Natural killer cell (primary cell): ENCODE data around the gene PCDHGA5. TPM values are rescaled to one million over a fixed set of nuclear protein-coding genes. Genes with fewer than 3 reads are reported as not detected.
"Not testable (repeated sequence)": the region's sequence is repeated elsewhere in the genome, so short reads cannot be mapped to it uniquely, and the experiment has no call there.

ENCODE experiments used
- ATAC-seq, 3 donors: fragments of 150-1000 bp in 2 of 3; fragments of 200-7000 bp in 1 of 3; cut with Tn5 transposase; 1 replicate in 1 of 3; 2 replicates in 2 of 3; pipeline ENCODE4 v1.10.0; 2021; ENCODE audit warnings: mild to moderate bottlenecking in 2 of 3, moderate library complexity in 2 of 3
- DNase-seq, 2 donors: peaks; one replicate each; pipeline versions ENCODE4 v3.0.0 to v3.0.0-alpha.2; 2013 to 2021; ENCODE audit warnings: mixed read lengths in 1 of 2
- H3K27ac ChIP-seq: one replicate; pipeline ENCODE4 v1.5.1; 2013; ENCODE audit warnings: mild to moderate bottlenecking, low read length
- H3K27me3 ChIP-seq: one replicate; pipeline ENCODE4 v1.6.1; 2013; ENCODE audit warnings: low read length; ENCODE audit not compliant: control insufficient read depth, insufficient read depth
- H3K36me3 ChIP-seq: one replicate; pipeline ENCODE4 v1.6.1; 2013; ENCODE audit warnings: low read length; ENCODE audit not compliant: control insufficient read depth, insufficient read depth
- H3K4me1 ChIP-seq: one replicate; pipeline ENCODE4 v1.6.1; 2013; ENCODE audit warnings: low read length; ENCODE audit not compliant: control insufficient read depth, insufficient read depth
- H3K4me3 ChIP-seq: one replicate; pipeline ENCODE4 v1.5.1; 2013; ENCODE audit warnings: low read length
- H3K9me3 ChIP-seq: one replicate; pipeline ENCODE4 v1.6.1; 2013; ENCODE audit warnings: low read length; ENCODE audit not compliant: control insufficient read depth, insufficient read depth
- H3K27ac Mint-ChIP-seq, 2 donors: one replicate each; pipeline ENCODE4 v1.8.0; 2022; ENCODE audit warnings: mild to moderate bottlenecking in 2 of 2, mixed read lengths in 2 of 2, moderate library complexity in 1 of 2
- H3K27me3 Mint-ChIP-seq, 2 donors: one replicate each; pipeline ENCODE4 v1.8.0; 2022; ENCODE audit warnings: low read depth in 2 of 2, mixed read lengths in 2 of 2
- H3K36me3 Mint-ChIP-seq: one replicate; pipeline ENCODE4 v1.8.0; 2022; ENCODE audit warnings: mixed read lengths
- H3K4me1 Mint-ChIP-seq, 2 donors: one replicate each; pipeline ENCODE4 v1.8.0; 2022; ENCODE audit warnings: mixed read lengths in 2 of 2
- H3K4me3 Mint-ChIP-seq: one replicate; pipeline ENCODE4 v1.8.0; 2022; ENCODE audit warnings: mild to moderate bottlenecking, moderate library complexity, mixed read lengths
- H3K9me3 Mint-ChIP-seq, 2 donors: one replicate each; pipeline ENCODE4 v1.8.0; 2022; ENCODE audit warnings: mixed read lengths in 2 of 2
- WGBS: methylation state at CpG from one replicate; pipeline ENCODE4 v1.1.7; 2013; ENCODE audit warnings: missing lambda C conversion rate; ENCODE audit not compliant: insufficient coverage; 5-methylcytosine and 5-hydroxymethylcytosine counted together
- intact Hi-C: fragments of 100-400 bp; cut with micrococcal nuclease; formaldehyde crosslinking; loops from one replicate; pipeline ENCODE4 v1.14.2; 2022
- total RNA-seq, 4 donors: library from RNA; stranded (reverse); fragments of 120-200 nt in 1 of 4; gene quantifications; one replicate each; pipeline versions ENCODE4 v1.2.3 to v1.2.4, GENCODE V29; 2013 to 2022
- TF ChIP-seq, protein P1 (sequence below): fragments of 200-600 bp; IDR thresholded peaks from one replicate; pipeline ENCODE4 v1.8.0; 2022; ENCODE audit warnings: antibody characterized with exemption

The PCDHGA5 gene
- total RNA-seq, 3 donors from 2014 or later (not counting 1 experiment from before 2014, with no cell fraction given): 0.12 to 0.30 (median 0.20) TPM

DNA sequence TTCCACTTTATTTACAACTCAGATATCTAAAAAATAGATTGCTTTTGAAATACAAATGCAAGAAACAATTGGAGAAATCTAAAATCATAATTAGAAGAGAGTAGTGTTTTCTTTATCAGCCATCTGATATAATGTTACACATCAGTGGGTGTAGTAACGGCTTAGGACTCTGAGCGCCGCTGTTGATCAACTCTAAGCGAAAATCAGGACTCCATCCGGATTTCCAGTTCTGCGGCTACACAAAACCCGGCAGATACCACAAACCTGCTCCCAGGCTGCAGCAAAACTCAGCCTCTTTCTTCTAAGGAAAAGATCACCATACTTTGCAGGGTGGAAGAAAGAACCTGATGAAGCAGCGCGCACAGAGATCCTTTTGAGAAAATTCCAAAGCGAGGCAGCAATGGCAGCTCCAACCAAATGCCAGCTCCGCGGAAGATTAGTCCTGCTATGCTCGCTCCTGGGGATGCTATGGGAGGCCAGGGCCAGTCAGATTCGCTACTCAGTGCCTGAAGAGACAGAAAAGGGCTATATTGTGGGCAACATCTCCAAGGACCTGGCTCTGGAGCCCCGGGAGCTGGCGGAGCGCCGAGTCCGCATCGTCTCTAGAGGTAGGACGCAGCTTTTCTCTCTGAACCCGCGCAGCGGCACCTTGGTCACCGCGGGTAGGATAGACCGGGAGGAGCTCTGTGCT, 38.7 kb downstream of the PCDHGA5 start, which contains the start of gene PCDHGA9:
Gene PCDHGA9, plus strand, starts transcription at position 226 of the 691 bp plus-strand sequence. Its CDS starts 175 bp downstream, at position 401.
- H3K27me3 ChIP-seq: peaks cover 55% of the 10 kb centered on the region
- peak in 2 of 3 donors; percentile 39 to 54 for ATAC-seq
- H3K9me3 ChIP-seq: peaks cover 27% of the 10 kb centered on the region
- H3K36me3 Mint-ChIP-seq: no peaks in the 10 kb centered on the region
- H3K27ac Mint-ChIP-seq: no peak within 1 kb of the TSS
- no peak within 1 kb of the TSS for H3K27ac ChIP-seq
- H3K4me1 ChIP-seq: peaks cover 5% of the 10 kb centered on the region
- H3K4me3 ChIP-seq: peak within 1 kb of the TSS; percentile 1
- peaks cover 0 to 2% of the 10 kb centered on the region in 2 donors for H3K9me3 Mint-ChIP-seq
- intact Hi-C loops: no loop called here
- DNase-seq: peak in 1 of 2 donors; percentile 28
- TF ChIP-seq, protein P1, sequence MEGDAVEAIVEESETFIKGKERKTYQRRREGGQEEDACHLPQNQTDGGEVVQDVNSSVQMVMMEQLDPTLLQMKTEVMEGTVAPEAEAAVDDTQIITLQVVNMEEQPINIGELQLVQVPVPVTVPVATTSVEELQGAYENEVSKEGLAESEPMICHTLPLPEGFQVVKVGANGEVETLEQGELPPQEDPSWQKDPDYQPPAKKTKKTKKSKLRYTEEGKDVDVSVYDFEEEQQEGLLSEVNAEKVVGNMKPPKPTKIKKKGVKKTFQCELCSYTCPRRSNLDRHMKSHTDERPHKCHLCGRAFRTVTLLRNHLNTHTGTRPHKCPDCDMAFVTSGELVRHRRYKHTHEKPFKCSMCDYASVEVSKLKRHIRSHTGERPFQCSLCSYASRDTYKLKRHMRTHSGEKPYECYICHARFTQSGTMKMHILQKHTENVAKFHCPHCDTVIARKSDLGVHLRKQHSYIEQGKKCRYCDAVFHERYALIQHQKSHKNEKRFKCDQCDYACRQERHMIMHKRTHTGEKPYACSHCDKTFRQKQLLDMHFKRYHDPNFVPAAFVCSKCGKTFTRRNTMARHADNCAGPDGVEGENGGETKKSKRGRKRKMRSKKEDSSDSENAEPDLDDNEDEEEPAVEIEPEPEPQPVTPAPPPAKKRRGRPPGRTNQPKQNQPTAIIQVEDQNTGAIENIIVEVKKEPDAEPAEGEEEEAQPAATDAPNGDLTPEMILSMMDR: peak; percentile 42
- H3K27me3 Mint-ChIP-seq: peaks cover 52 to 55% of the 10 kb centered on the region in 2 donors
- 22% methylated on average over 27 of the region's 27 CpGs for WGBS
- no peaks in the 10 kb centered on the region for H3K36me3 ChIP-seq
- peak within 1 kb of the TSS; percentile 85 for H3K4me3 Mint-ChIP-seq
- H3K4me1 Mint-ChIP-seq: peaks cover 10 to 15% of the 10 kb centered on the region in 2 donors

DNA sequence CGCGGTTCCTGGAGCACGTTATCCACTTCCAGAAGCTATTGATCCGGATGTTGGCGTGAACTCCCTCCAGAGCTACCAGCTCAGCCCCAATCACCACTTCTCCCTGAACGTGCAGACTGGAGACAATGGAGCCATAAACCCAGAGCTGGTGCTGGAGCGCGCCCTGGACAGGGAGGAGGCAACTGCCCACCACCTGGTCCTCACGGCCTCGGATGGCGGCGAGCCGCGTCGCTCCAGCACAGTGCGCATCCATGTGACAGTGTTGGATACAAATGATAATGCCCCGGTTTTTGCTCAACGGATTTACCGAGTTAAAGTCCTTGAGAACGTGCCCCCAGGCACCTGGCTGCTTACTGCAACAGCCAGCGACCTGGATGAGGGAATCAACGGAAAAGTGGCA, 39.4 kb downstream of the PCDHGA5 start:
- Mint-ChIP-seq H3K4me3 (peak overlapping the region; percentile 85), H3K9me3 (peaks cover 0 to 5% of the 10 kb centered on the region in 2 donors)
- peaks cover 30% of the 10 kb centered on the region for H3K9me3 ChIP-seq

DNA sequence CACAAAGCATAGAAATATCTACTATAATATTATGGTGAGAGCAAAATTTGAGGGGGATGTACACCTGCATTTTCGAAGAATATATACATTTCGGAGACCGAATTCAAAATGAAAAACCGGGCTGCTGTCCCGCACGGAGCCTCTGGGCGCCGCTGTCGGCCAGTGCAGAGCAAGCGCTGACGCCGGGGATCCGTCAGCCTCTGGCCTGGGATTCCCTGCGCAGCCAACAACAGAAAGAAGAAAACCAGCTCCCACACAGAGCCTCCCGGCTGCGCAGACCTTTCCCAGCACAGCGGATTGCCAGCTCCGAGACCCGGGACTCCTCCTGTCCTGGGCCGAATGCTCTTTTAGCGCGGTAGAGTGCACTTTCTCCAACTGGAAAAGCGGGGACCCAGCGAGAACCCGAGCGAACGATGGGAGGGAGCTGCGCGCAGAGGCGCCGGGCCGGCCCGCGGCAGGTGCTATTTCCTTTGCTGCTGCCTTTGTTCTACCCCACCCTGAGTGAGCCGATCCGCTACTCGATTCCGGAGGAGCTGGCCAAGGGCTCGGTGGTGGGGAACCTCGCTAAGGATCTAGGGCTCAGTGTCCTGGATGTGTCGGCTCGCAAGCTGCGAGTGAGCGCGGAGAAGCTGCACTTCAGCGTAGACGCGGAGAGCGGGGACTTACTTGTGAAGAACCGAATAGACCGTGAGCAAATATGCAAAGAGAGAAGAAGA, 44.0 kb downstream of the PCDHGA5 start, which contains the start of gene PCDHGB6:
Gene PCDHGB6, plus strand, starts transcription at position 232 of the 716 bp plus-strand sequence. Its CDS starts 182 bp downstream, at position 414.
- Mint-ChIP-seq H3K27me3 (peaks cover 44 to 49% of the 10 kb centered on the region in 2 donors), H3K4me1 (peaks cover 17 to 33% of the 10 kb centered on the region in 2 donors), H3K4me3 (peak within 1 kb of the TSS; percentile 87), H3K36me3 (peaks cover 21% of the 10 kb centered on the region), H3K27ac (peak within 1 kb of the TSS; percentile 74 to 80)
- Histone ChIP-seq H3K9me3 (peaks cover 25% of the 10 kb centered on the region), H3K4me1 (peaks cover 13% of the 10 kb centered on the region), H3K27ac (peak within 1 kb of the TSS; percentile 42), H3K27me3 (peaks cover 57% of the 10 kb centered on the region), H3K4me3 (peak within 1 kb of the TSS; percentile 25)
- intact Hi-C loops, H3K36me3 ChIP-seq, H3K9me3 Mint-ChIP-seq: not testable (repeated sequence)
- TF ChIP-seq, protein P1: peak; percentile 54
- DNase-seq: peak; percentile 43 to 49
- peak; percentile 77 to 82 (median 80) for ATAC-seq
- WGBS: 14% methylated on average over 46 of the region's 51 CpGs

More for the DNA sequence above, 39.4 kb downstream of the PCDHGA5 start:
- TF ChIP-seq, protein P1: no peak
- H3K27me3 Mint-ChIP-seq: peaks cover 57 to 59% of the 10 kb centered on the region in 2 donors
- H3K27ac ChIP-seq: no peak overlapping the region
- peaks cover 12 to 22% of the 10 kb centered on the region in 2 donors for H3K4me1 Mint-ChIP-seq
- no peak overlapping the region for H3K27ac Mint-ChIP-seq
- DNase-seq (no peak), ATAC-seq (no peak)
- no peak overlapping the region for H3K4me3 ChIP-seq
- H3K27me3 ChIP-seq: peaks cover 59% of the 10 kb centered on the region
- intact Hi-C loops: no loop called here
- H3K4me1 ChIP-seq: peaks cover 11% of the 10 kb centered on the region
- H3K36me3 ChIP-seq: no peaks in the 10 kb centered on the region
- H3K36me3 Mint-ChIP-seq: peaks cover 5% of the 10 kb centered on the region
- WGBS: 40% methylated on average over 22 of the region's 22 CpGs
